Spleen (tissue), 7 donors: ENCODE measurements around the gene IFT81.
A peak's percentile ranks its signal among the peaks of the same experiment; 100 is the strongest.

Experiments
- CTCF ChIP-seq, 11 experiments: fragments of 200-600 bp in 7 of 11; fragments of 450-650 bp in 4 of 11; sonication (generic) in 4 of 11; IDR thresholded peaks in 8 of 11; conservative IDR thresholded peaks in 3 of 11; 1 replicate in 7 of 11; 2 replicates in 4 of 11; pipeline versions ENCODE4 v1.4.0 to v1.8.0; 2016 to 2021; ENCODE audit warnings: antibody characterized with exemption in 11 of 11, inconsistent platforms in 4 of 11, mild to moderate bottlenecking in 1 of 11
- POLR2A ChIP-seq, 3 donors: fragments of 450-650 bp; IDR thresholded peaks; one replicate each; pipeline ENCODE4 v1.5.1; 2017; ENCODE audit warnings: antibody characterized with exemption in 3 of 3, mild to moderate bottlenecking in 1 of 3
- donor health status: DM: no; HTN: no; CAD: no; lungs with moderate emphysema.
- donor health status: DM: no; HTN: no; CAD: no.
- donor health status: DM: no; HTN: no; CAD: no.

GRCh38 chr12:110245369-110245772 is 121.2 kb downstream of the IFT81 start:
- TF ChIP-seq POLR2A (IDR thresholded peaks at IDR 0.05) (no peak), CTCF (IDR thresholded peaks at IDR 0.05 in 8 of 11, conservative IDR thresholded peaks at IDR 0.05 in 3 of 11) (peak in 10 of 11 experiments; percentile 9 to 71 (median 46))
